ENCODE data around the gene NDUFS7. TPM values are rescaled to one million over a fixed set of nuclear protein-coding genes. Genes with fewer than 3 reads are reported as not detected.

Gene NDUFS7
- total and polyA plus RNA-seq, 3 donors from 2014 or later: 170 to 176 (median 172) TPM

DNA sequence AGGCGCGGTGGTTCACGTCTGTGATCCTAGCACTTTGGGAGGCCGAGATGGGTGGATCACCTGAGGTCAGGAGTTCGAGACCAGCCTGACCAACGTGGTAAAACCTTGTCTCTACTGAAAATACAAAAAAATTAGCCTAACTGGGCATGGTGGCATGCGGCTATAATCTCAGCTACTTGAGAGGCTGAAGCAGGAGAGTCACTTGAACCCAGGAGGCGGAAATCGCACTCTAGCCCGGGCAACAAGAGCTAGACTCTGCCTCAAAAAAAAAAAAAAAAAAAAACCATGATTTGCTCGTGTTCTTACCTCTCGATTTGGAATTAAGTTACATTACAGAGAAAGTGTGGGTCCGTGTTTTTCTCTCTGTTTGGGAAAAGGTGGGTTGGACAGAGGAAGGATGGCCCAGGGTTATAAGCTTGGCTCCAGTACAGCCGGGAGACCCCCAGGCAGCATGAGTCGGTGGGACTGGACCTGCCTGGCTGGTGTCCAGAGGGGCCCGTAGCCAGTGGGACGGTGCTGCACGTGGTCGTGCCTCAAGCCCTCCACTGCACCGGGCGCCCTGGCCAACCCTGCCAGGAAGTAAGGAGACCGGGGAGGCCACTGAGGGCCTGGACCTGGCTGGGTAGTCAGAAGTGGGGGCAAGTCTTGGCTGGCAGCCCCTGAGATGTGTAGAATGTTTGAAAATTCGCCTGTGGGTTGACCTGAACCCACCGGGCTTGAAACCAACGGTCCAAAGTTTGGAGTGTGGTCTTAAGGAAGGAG lies 58.2 kb downstream of the NDUFS7 start:
- TF ChIP-seq, protein P1, sequence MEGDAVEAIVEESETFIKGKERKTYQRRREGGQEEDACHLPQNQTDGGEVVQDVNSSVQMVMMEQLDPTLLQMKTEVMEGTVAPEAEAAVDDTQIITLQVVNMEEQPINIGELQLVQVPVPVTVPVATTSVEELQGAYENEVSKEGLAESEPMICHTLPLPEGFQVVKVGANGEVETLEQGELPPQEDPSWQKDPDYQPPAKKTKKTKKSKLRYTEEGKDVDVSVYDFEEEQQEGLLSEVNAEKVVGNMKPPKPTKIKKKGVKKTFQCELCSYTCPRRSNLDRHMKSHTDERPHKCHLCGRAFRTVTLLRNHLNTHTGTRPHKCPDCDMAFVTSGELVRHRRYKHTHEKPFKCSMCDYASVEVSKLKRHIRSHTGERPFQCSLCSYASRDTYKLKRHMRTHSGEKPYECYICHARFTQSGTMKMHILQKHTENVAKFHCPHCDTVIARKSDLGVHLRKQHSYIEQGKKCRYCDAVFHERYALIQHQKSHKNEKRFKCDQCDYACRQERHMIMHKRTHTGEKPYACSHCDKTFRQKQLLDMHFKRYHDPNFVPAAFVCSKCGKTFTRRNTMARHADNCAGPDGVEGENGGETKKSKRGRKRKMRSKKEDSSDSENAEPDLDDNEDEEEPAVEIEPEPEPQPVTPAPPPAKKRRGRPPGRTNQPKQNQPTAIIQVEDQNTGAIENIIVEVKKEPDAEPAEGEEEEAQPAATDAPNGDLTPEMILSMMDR (IDR thresholded peaks at IDR 0.05): no peak
- no peak for TF ChIP-seq POLR2A (IDR thresholded peaks at IDR 0.05)
- Histone ChIP-seq H3K27ac (no peak overlapping the region), H3K36me3 (ENCODE audit: low read depth, missing control alignments) (no peaks in the 10 kb centered on the region), H3K4me3 (no peak overlapping the region), H3K9me3 (no peaks in the 10 kb centered on the region), H3K4me1 (peaks cover 20% of the 10 kb centered on the region), H3K27me3 (peaks cover 3% of the 10 kb centered on the region)
- DNase-seq: no peak
- WGBS, 2 donors: 87% methylated on average over 23 to 25 of the region's 25 CpGs
- intact Hi-C loops (cut with DNase I; ENCODE audit: low total_unique reads): no loop called here

Other genes starting within 250 kb of the NDUFS7 start
- 10 to 100 TPM; 58.9 to 65.0 TPM for gene SBNO2, start 209.6 kb upstream of the NDUFS7 start, total RNA-seq
- gene SBNO2, start 209.6 kb upstream of the NDUFS7 start, polyA plus RNA-seq (ENCODE audit: insufficient read depth, low read depth, low replicate concordance): 34.3 TPM
- 100 to 1,000 TPM; 194 to 209 TPM for gene STK11, start 178.1 kb upstream of the NDUFS7 start, total RNA-seq
- gene STK11, start 178.1 kb upstream of the NDUFS7 start, polyA plus RNA-seq (ENCODE audit: insufficient read depth, low read depth, low replicate concordance): 197 TPM
- gene CBARP, start 145.9 kb upstream of the NDUFS7 start, total RNA-seq: 1 to 10 TPM; 5.2 to 6.6 TPM
- 1.5 TPM for gene CBARP, start 145.9 kb upstream of the NDUFS7 start, polyA plus RNA-seq (ENCODE audit: insufficient read depth, low read depth, low replicate concordance)
- gene ATP5F1D, start 142.2 kb upstream of the NDUFS7 start, total RNA-seq: 100 to 1,000 TPM; 104 to 166 TPM
- gene ATP5F1D, start 142.2 kb upstream of the NDUFS7 start, polyA plus RNA-seq (ENCODE audit: insufficient read depth, low read depth, low replicate concordance): 94.5 TPM
- gene MIDN, start 135.3 kb upstream of the NDUFS7 start, total RNA-seq: 10 to 100 TPM; 38.2 to 42.4 TPM
- gene MIDN, start 135.3 kb upstream of the NDUFS7 start, polyA plus RNA-seq (ENCODE audit: insufficient read depth, low read depth, low replicate concordance): 30.3 TPM
- 100 to 1,000 TPM; 621 to 661 TPM for gene CIRBP, start 114.6 kb upstream of the NDUFS7 start, total RNA-seq
- gene CIRBP, start 114.6 kb upstream of the NDUFS7 start, polyA plus RNA-seq (ENCODE audit: insufficient read depth, low read depth, low replicate concordance): 483 TPM
- gene FAM174C, start 108.4 kb upstream of the NDUFS7 start, total RNA-seq: 100 to 1,000 TPM; 111 to 128 TPM
- gene FAM174C, start 108.4 kb upstream of the NDUFS7 start, polyA plus RNA-seq (ENCODE audit: insufficient read depth, low read depth, low replicate concordance): 51.6 TPM
- gene EFNA2, start 98.0 kb upstream of the NDUFS7 start, total RNA-seq: 1 to 10 TPM; 1.5 to 2.9 TPM
- 0.61 TPM for gene EFNA2, start 98.0 kb upstream of the NDUFS7 start, polyA plus RNA-seq (ENCODE audit: insufficient read depth, low read depth, low replicate concordance)
- gene GAMT, start 17.6 kb downstream of the NDUFS7 start, total RNA-seq: 100 to 1,000 TPM; 144 to 191 TPM
- gene GAMT, start 17.6 kb downstream of the NDUFS7 start, polyA plus RNA-seq (ENCODE audit: insufficient read depth, low read depth, low replicate concordance): 92.2 TPM
- 10 to 100 TPM; 97.9 to 99.6 TPM for gene DAZAP1, start 23.7 kb downstream of the NDUFS7 start, total RNA-seq
- 215 TPM for gene DAZAP1, start 23.7 kb downstream of the NDUFS7 start, polyA plus RNA-seq (ENCODE audit: insufficient read depth, low read depth, low replicate concordance)
- 1,000 to 10,000 TPM; 1,248 to 1,750 TPM for gene RPS15, start 54.5 kb downstream of the NDUFS7 start, total RNA-seq
- 768 TPM for gene RPS15, start 54.5 kb downstream of the NDUFS7 start, polyA plus RNA-seq (ENCODE audit: insufficient read depth, low read depth, low replicate concordance)
- gene APC2, start 66.2 kb downstream of the NDUFS7 start, total RNA-seq: 1 to 10 TPM; 4.6 to 5.9 TPM
- 2.8 TPM for gene APC2, start 66.2 kb downstream of the NDUFS7 start, polyA plus RNA-seq (ENCODE audit: insufficient read depth, low read depth, low replicate concordance)
- gene C19orf25, start 95.3 kb downstream of the NDUFS7 start, total RNA-seq: 10 to 100 TPM; 55.4 to 72.5 TPM
- 39.3 TPM for gene C19orf25, start 95.3 kb downstream of the NDUFS7 start, polyA plus RNA-seq (ENCODE audit: insufficient read depth, low read depth, low replicate concordance)
- 100 to 1,000 TPM; 108 to 203 TPM for gene PCSK4, start 106.4 kb downstream of the NDUFS7 start, total RNA-seq
- gene PCSK4, start 106.4 kb downstream of the NDUFS7 start, polyA plus RNA-seq (ENCODE audit: insufficient read depth, low read depth, low replicate concordance): 179 TPM
- gene REEP6, start 107.3 kb downstream of the NDUFS7 start, total RNA-seq: 100 to 1,000 TPM; 429 to 454 TPM
- gene REEP6, start 107.3 kb downstream of the NDUFS7 start, polyA plus RNA-seq (ENCODE audit: insufficient read depth, low read depth, low replicate concordance): 386 TPM
- gene ADAMTSL5, start 129.1 kb downstream of the NDUFS7 start, total RNA-seq: 10 to 100 TPM; 10.7 to 17.9 TPM
- gene ADAMTSL5, start 129.1 kb downstream of the NDUFS7 start, polyA plus RNA-seq (ENCODE audit: insufficient read depth, low read depth, low replicate concordance): 7.2 TPM
- 10 to 100 TPM; 13.4 to 31.5 TPM for gene PLK5, start 140.2 kb downstream of the NDUFS7 start, total RNA-seq
- 2.4 TPM for gene PLK5, start 140.2 kb downstream of the NDUFS7 start, polyA plus RNA-seq (ENCODE audit: insufficient read depth, low read depth, low replicate concordance)
- 100 to 1,000 TPM; 127 to 211 TPM for gene MEX3D, start 184.4 kb downstream of the NDUFS7 start, total RNA-seq
- 45.6 TPM for gene MEX3D, start 184.4 kb downstream of the NDUFS7 start, polyA plus RNA-seq (ENCODE audit: insufficient read depth, low read depth, low replicate concordance)
- 100 to 1,000 TPM; 146 to 153 TPM for gene MBD3, start 209.0 kb downstream of the NDUFS7 start, total RNA-seq
- gene MBD3, start 209.0 kb downstream of the NDUFS7 start, polyA plus RNA-seq (ENCODE audit: insufficient read depth, low read depth, low replicate concordance): 78.3 TPM
- gene UQCR11, start 221.6 kb downstream of the NDUFS7 start, total RNA-seq: 10 to 100 TPM; 45.8 to 60.8 TPM
- 105 TPM for gene UQCR11, start 221.6 kb downstream of the NDUFS7 start, polyA plus RNA-seq (ENCODE audit: insufficient read depth, low read depth, low replicate concordance)